Choroid plexus epithelial cell (primary cell): ENCODE results near the gene IL23R.

Source experiments
- DNase-seq: peaks from one replicate; pipeline ENCODE4 v3.0.0-alpha.2; 2010; ENCODE audit warnings: low read depth
- H3K4me3 ChIP-seq: 2 replicates; pipeline ENCODE4 v1.5.1; 2011; ENCODE audit warnings: low read depth, mild to moderate bottlenecking, control low read depth, low read length, moderate library complexity
- CTCF ChIP-seq: conservative IDR thresholded peaks from 2 replicates; pipeline ENCODE4 v1.5.1; 2011; ENCODE audit warnings: low read depth, mild to moderate bottlenecking, control low read depth, inconsistent platforms, low read length, moderate library complexity

Gene IL23R

DNA sequence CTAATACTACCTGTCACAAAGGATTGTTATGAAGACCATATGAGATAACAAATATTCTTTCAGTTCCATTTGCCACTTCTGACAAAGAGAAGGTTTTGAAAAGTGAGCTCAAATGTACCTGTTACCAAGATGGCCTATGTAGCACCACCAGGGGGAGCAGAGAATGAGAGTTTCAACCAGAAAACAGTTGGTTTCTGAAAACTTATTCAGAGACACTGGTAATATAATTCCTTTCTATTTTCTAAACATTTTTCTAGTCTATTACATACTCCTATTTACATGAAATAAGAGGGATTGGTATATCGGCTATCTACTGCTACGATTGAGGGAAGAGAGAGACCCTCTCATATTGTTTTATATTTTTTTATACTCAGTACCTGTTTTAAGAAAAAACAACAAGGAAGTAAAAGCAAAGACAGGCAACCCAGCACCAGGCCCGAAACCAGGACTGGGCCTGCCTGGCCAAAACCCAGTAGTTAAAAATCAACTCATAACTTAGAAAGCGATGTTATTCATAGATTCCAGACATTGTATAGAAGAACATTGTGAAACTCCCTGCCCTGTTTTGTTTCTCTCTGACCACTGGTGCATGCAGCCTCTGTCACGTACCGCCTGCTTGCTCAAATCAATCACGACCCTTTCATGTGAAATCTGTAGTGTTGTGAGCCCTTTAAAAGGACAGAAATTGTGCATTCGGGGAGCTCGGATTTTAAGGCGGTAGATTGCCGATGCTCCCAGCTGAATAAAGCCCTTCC lies 48.3 kb downstream of the IL23R start:
- TF ChIP-seq CTCF: peak; percentile 77
- DNase-seq: peak; percentile 62
- H3K4me3 ChIP-seq: no peak overlapping the region

GRCh38 chr1:67216401-67216800 lies 50.1 kb downstream of the IL23R start:
- H3K4me3 ChIP-seq: no peak overlapping the region
- no peak for DNase-seq
- TF ChIP-seq CTCF: no peak

GRCh38 chr1:67217417-67217816 lies 51.2 kb downstream of the IL23R start:
- no peak overlapping the region for H3K4me3 ChIP-seq
- no peak for TF ChIP-seq CTCF
- no peak for DNase-seq

DNA sequence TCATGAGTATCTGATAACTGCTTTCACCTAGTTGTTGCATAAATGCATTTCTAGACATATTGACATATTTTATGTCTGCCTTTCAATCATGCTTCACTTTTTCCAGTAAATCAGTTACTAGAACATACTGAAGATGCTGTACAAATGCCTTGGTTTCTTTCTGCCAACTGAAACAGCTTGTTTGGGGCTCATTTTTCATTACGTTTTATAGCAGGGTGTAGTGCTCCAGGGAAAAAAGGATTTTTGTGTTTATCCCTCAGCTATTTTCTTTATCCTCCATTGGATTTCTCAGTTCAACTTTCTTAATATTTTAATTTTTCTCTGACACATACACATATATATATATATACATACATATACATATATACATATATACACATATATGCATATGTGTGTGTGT lies 51.7 kb downstream of the IL23R start:
- DNase-seq: no peak
- TF ChIP-seq CTCF: no peak
- no peak overlapping the region for H3K4me3 ChIP-seq

- TF ChIP-seq CTCF: no peak
- DNase-seq: no peak
- no peak overlapping the region for H3K4me3 ChIP-seq
Measured at GRCh38 chr1:67224856-67225255, 58.6 kb downstream of the IL23R start.

DNA sequence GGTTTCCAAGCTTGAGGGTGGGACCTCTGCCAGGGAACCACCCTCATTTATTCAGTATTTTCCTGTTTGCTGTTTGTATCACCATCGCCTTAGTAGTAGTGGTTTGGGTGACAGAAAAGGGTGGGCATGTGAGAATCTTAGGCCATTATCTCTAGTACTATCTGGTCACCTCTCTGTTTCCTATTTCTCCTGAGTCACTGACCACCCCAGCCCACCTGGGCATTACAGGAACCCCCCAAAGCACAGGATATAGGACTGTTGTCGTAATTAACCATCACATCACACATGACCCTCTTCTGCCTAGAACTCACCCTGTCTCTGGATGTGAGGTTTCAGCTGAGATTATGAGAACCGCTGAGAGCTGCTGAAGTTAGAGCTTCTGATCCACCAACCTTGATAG lies 60.4 kb downstream of the IL23R start:
- no peak for TF ChIP-seq CTCF
- H3K4me3 ChIP-seq: no peak overlapping the region
- no peak for DNase-seq

GRCh38 chr1:67227196-67227595 lies 60.9 kb downstream of the IL23R start:
- no peak overlapping the region for H3K4me3 ChIP-seq
- DNase-seq: peak; percentile 4
- no peak for TF ChIP-seq CTCF
